Stimulated activated effector memory CD8-positive, alpha-beta T cell treated with anti-CD3 and anti-CD28 coated beads, Interleukin-12 subunit alpha, Interleukin-12 subunit beta, amount 100 ng/mL, for 72 hours (primary cell): Measurements from ENCODE around the gene AQP6.

Experiments
- ATAC-seq: fragments of 150-1000 bp; cut with Tn5 transposase; 2 replicates; pipeline ENCODE4 v1.10.0; 2021
- DNase-seq, 2 donors: peaks; one replicate each; pipeline ENCODE4 v3.0.0; 2021 to 2022; ENCODE audit warnings: low spot score in 2 of 2
- H3K27ac Mint-ChIP-seq: one replicate; pipeline ENCODE4 v1.8.0; 2022; ENCODE audit warnings: mild to moderate bottlenecking, mixed read lengths
- H3K36me3 Mint-ChIP-seq: one replicate; pipeline ENCODE4 v1.8.0; 2022; ENCODE audit warnings: mild to moderate bottlenecking, mixed read lengths
- H3K4me1 Mint-ChIP-seq: one replicate; pipeline ENCODE4 v1.8.0; 2022; ENCODE audit warnings: mixed read lengths
- H3K4me3 Mint-ChIP-seq: one replicate; pipeline ENCODE4 v1.8.0; 2022; ENCODE audit warnings: mild to moderate bottlenecking, mixed read lengths
- H3K9me3 Mint-ChIP-seq: one replicate; pipeline ENCODE4 v1.8.0; 2022; ENCODE audit warnings: mixed read lengths

AQP6 gene

DNA sequence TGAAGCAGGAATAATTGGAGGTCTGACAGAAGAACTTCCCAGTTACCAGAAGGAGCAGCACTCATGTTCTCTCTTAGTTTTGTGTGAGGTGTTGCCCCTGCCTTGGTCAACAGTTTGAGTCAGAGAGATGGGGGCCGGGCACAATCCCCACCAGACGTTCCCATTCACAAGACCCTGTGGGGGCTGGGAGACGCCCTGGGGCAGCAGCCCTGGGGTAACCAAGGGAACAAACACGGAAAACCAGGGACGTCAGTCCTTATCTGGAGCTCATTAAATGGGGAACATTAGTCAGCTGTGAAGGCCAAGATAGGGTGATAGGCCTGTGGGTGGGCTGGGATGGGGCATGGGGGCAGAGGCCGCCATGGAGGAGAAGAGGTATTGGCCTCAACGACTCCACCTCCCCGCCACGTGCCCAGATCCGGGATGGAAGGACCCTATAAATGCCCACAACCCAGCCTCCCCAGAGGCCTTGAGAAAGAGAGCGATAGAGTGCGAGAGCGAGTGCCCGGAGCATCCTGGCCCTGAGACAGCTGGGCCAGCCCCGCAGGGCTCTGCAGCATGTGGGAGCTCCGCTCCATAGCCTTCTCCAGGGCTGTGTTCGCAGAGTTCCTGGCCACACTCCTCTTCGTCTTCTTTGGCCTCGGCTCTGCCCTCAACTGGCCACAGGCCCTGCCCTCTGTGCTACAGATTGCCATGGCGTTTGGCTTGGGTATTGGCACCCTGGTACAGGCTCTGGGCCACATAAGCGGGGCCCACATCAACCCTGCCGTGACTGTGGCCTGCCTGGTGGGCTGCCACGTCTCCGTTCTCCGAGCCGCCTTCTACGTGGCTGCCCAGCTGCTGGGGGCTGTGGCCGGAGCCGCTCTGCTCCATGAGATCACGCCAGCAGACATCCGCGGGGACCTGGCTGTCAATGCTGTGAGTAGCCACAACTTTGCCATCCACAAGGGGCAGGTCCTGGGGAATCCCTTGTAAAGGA is 22.2 kb upstream of the AQP6 start, which contains the start of gene AQP2:
AQP2 (plus strand) TSS at position 465 of the 979 bp plus-strand sequence; CDS start at position 559, 94 bp downstream.
- DNase-seq (no peak), ATAC-seq (no peak)
- no peaks in the 10 kb centered on the region for H3K9me3 Mint-ChIP-seq
- no peak within 1 kb of the TSS for H3K27ac Mint-ChIP-seq
- H3K4me3 Mint-ChIP-seq: no peak within 1 kb of the TSS
- H3K36me3 Mint-ChIP-seq: no peaks in the 10 kb centered on the region
- H3K4me1 Mint-ChIP-seq: peaks cover 9% of the 10 kb centered on the region

DNA sequence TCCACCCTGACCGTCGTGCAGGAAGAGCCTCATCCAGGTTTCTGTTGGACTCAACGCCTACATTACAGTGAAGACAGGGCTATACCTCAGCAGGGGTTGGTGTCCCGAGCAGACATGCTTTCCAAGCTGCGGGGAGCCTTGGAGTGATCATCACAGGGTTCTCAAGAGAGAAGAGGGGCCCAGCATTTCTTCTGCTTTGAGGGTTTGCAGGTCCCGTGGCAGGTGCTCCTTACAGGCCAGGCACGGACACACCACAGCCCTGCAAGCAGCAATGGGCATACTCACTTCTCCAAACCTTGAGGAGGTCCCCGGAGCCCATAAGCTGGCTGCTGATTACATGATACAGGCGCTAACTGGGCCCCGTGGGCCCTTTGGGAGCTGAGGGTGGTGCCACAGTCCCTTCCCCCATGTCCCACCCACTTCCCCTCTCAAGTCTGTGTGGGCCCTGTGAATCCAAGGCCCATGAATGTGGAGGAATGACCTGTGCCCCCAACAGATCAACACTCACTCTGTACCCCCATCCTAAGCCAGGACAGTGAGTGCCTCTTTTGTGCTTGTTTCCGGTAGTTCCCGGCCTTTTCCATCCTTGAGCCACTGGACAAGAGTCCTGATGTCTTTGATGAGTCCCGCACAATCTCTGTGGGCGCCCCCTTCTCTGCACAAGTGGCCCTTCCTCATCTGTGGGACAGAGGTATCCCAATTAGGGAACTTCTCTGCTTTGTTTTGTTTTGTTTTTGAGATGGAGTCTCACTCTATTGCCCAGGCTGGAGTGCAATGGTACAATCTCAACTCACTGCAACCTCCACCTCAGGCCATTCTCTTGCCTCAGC is 21.1 kb upstream of the AQP6 start:
- ATAC-seq (no peak), DNase-seq (no peak)
- Mint-ChIP-seq H3K27ac (peak overlapping the region; percentile 20), H3K36me3 (no peaks in the 10 kb centered on the region), H3K9me3 (no peaks in the 10 kb centered on the region), H3K4me3 (no peak overlapping the region), H3K4me1 (no peaks in the 10 kb centered on the region)

DNA sequence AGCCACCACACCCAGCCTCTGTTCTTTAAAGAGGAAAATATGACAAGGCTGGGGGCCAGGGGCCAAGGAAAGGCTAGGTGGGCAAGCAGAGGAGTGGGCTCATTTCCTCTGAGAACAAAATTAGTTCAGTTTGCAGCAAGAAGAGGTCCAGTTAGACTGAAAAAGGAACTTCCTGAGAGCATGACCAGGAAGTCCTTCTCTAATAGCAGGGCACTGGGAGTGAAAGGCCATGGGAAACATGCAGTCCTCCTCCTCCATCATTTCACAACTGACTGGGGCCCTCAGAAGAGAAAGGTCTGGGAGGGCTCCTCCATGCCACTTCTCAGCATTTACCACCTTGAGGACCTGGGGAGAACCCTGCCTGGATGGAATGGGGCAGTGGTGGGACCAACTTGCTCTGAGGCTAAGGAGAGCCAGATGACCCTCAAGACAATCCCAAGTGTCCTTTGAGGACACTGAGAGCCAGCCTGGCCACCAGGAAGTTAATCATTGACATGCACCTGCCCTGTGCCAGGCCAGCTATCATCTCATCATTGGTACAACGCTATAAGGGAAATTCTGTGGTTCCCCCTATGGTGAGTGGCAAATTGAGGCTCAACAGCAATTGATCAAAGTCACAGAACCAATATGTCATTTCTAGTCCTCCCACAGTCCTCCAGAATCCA is 20.2 kb upstream of the AQP6 start:
- no peak overlapping the region for H3K27ac Mint-ChIP-seq
- ATAC-seq: no peak
- DNase-seq: no peak
- H3K36me3 Mint-ChIP-seq: no peaks in the 10 kb centered on the region
- no peaks in the 10 kb centered on the region for H3K4me1 Mint-ChIP-seq
- H3K9me3 Mint-ChIP-seq: no peaks in the 10 kb centered on the region
- H3K4me3 Mint-ChIP-seq: no peak overlapping the region

DNA sequence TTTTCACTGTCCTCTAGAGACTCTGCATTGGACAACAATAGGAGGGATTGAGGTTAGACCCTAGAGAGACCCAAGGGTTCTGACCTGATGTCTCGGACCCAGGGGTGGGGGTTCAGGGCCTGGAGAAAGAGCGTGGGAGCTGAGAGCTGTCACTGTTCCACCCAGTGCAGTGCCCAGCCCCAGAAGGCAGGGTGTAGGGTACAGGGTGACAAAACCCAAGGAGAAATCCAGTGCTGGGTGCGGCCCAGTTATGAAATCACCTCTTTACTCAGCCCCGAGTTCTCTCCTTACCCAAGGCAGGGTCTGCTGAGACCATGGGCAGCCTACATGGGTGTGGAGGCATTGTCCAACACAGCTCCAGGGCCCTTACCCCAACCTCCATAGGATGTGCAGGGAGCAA is 19.6 kb upstream of the AQP6 start:
- H3K36me3 Mint-ChIP-seq: no peaks in the 10 kb centered on the region
- DNase-seq (no peak), ATAC-seq (no peak)
- H3K4me1 Mint-ChIP-seq: no peaks in the 10 kb centered on the region
- H3K4me3 Mint-ChIP-seq: no peak overlapping the region
- H3K27ac Mint-ChIP-seq: no peak overlapping the region
- H3K9me3 Mint-ChIP-seq: no peaks in the 10 kb centered on the region

DNA sequence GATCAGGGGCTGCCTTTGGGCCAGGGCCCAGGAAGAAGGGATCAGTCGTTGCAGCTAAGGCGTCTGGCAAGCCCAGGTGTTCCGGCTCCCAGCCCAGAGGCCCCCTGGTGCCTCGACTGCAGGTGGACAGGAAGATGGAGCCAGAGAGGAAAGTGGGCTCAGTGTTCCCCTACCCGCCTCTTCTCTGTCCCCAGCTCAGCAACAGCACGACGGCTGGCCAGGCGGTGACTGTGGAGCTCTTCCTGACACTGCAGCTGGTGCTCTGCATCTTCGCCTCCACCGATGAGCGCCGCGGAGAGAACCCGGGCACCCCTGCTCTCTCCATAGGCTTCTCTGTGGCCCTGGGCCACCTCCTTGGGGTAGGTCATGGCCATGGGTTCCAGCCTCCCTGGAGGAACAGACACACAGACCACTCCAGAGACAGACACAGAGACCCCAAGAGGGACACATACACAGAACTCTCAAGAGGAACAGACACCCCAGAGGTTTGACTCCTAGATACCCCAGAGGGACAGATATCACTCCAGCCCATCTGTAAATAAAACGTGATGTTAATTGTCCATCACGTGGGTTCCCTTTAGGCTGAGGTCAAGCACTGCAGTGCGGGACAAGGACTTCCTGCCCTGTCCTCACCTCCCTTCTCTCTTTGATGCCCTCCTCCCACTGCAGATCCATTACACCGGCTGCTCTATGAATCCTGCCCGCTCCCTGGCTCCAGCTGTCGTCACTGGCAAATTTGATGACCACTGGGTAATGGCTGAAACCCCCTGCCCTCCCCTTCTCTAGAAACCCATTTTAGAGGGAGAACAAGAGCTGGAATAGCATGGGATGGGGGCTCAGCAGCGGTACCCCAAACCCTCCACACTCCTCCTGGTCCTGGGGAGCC is 18.5 kb upstream of the AQP6 start:
- no peaks in the 10 kb centered on the region for H3K4me1 Mint-ChIP-seq
- no peak for ATAC-seq
- no peaks in the 10 kb centered on the region for H3K9me3 Mint-ChIP-seq
- no peak for DNase-seq
- no peak overlapping the region for H3K4me3 Mint-ChIP-seq
- no peak overlapping the region for H3K27ac Mint-ChIP-seq
- H3K36me3 Mint-ChIP-seq: no peaks in the 10 kb centered on the region

DNA sequence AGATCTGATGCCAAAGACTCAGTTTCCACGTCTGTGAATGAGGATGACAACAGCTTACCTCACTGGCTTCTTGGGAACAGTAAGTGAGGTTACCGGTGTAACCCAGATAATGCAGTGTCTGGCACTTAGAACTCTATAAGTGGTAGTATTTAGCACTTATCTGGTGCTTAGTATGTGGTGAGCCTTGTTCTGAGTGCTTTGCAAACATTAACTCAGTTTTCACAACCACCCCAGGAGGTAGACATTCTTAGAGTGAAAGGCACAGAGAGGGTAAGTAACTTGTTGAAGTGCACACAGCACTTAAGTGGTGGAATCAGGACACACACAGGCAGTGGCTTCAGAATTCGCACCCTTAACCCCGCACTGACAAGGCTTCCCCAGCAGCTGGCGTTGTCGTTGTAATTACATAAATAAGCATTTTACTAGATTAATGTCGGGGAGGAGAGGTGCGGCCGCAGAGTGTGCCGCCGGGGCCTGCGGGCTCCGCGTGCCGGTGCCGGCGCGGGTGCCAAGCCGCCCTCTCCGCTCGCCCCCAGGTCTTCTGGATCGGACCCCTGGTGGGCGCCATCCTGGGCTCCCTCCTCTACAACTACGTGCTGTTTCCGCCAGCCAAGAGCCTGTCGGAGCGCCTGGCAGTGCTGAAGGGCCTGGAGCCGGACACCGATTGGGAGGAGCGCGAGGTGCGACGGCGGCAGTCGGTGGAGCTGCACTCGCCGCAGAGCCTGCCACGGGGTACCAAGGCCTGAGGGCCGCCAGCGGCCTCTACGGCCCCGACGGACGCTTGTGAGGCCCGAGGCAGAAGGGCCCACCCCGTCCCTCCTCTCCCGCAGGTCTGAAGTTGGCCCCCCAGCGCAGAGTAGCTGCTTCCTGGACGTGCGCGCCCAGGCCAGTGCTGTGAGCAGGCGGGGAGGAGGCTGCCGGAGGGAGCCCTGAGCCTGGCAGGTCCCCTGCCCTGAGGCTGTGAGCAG is 17.6 kb upstream of the AQP6 start:
- H3K4me3 Mint-ChIP-seq: no peak overlapping the region
- no peaks in the 10 kb centered on the region for H3K9me3 Mint-ChIP-seq
- no peak overlapping the region for H3K27ac Mint-ChIP-seq
- DNase-seq: no peak
- ATAC-seq: peak; percentile 9
- H3K36me3 Mint-ChIP-seq: no peaks in the 10 kb centered on the region
- H3K4me1 Mint-ChIP-seq: peaks cover 1% of the 10 kb centered on the region

DNA sequence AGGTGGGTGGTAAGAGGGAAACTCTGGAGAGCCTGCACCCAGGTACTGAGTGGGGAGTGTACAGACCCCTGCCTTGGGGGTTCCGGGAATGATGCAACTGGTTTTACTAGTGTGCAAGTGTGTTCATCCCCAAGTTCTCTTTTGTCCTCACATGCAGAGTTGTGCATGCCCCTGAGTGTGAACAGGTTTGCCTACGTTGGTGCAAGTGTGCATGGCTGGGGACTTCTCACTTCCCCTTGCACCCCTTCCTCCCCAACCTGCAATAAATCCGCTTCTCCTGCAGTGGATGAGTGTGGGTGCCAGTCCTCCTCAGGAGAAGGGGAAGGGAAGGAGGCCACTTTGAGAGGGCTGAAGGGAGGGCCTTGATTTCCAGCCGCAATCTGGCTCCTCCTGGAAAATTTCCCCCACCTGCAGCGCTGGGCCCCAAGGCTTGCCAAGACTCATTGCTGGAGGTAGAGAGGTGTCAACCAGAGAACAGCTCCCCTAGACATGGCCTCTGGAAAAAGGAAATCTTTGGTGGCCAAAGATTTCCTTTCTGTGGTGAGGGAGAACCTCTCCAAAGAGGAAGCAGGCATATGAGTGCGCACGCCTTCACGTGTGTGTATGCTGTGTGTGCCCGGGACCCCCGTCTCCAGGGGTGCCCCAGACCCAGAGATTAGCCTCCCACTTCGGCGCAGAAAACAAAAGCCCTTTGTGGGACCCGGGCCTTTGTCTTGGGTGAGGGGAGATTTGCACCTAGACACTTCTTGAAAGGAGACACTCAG is 16.7 kb upstream of the AQP6 start:
- no peak overlapping the region for H3K27ac Mint-ChIP-seq

DNA sequence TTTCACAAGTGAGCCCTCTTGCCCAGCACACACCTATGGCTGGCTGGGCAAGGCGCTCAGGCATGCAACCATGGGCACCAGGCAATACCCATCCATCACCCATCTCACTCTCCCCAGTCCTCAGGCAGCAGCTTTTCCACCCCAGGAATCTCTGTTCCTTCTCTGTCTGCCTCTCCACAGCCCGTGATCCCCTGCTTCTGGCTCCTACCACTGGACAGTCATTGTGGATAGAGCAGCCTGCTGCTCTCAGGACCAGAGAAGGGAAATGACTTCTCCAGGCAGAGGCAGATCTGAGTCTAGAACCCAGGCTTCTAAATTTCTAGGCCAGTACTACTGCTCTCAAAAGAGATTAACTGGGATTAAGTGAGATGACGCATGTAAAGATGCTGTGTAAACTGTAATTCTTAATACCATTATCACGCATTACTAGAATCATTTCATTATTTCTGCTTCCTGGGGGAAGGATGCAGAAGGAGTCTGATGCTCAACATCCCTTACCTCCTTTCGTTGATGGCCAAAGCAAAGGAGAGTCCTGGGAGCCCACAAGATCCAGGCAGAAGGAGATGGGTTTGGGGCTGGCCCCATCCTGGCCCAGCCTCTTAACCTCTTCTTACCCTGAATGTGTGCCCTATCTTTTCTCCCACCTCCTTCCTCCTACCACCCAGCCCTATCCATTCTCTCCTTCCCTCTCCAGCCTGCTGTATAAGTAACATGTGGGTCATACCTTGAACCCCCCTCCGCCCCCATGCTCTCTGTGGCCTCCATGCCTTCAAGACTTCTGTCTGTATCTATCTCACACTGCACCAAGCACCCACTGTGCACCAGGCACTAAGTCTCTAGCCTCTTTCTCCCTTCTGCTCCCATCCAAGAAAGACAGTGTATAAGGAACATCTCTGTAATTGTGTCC is 15.8 kb upstream of the AQP6 start:
- H3K9me3 Mint-ChIP-seq: no peaks in the 10 kb centered on the region
- H3K36me3 Mint-ChIP-seq: no peaks in the 10 kb centered on the region
- DNase-seq (no peak), ATAC-seq (no peak)
- H3K4me1 Mint-ChIP-seq: peaks cover 9% of the 10 kb centered on the region
- H3K4me3 Mint-ChIP-seq: no peak overlapping the region
- H3K27ac Mint-ChIP-seq: no peak overlapping the region

More for the DNA sequence above, 16.7 kb upstream of the AQP6 start:
- Mint-ChIP-seq H3K4me1 (peaks cover 9% of the 10 kb centered on the region), H3K36me3 (no peaks in the 10 kb centered on the region), H3K9me3 (no peaks in the 10 kb centered on the region), H3K4me3 (no peak overlapping the region)
- DNase-seq: no peak
- ATAC-seq: no peak

DNA sequence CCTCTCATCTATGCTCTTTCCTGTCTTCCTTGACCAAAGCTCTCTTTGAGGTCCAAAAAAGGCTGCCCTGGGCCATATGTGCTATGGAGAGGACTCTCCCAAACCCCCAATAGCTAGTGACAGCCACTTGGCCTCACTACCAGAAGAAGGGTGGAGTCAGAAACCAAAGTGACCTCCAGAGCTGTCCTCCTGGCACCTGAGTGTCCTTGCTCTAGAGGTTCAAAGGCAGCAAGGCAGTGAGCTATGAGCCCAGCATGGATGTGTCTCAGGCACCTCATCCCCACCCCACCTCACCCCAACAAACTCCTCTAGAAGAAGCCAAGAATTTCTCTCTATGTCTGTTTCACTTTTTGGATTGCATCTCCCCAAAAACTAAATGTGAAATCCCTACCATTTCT is 15.2 kb upstream of the AQP6 start:
- H3K27ac Mint-ChIP-seq: no peak overlapping the region
- no peaks in the 10 kb centered on the region for H3K36me3 Mint-ChIP-seq
- no peak overlapping the region for H3K4me3 Mint-ChIP-seq
- no peaks in the 10 kb centered on the region for H3K9me3 Mint-ChIP-seq
- no peak for DNase-seq
- no peak for ATAC-seq
- peaks cover 9% of the 10 kb centered on the region for H3K4me1 Mint-ChIP-seq

DNA sequence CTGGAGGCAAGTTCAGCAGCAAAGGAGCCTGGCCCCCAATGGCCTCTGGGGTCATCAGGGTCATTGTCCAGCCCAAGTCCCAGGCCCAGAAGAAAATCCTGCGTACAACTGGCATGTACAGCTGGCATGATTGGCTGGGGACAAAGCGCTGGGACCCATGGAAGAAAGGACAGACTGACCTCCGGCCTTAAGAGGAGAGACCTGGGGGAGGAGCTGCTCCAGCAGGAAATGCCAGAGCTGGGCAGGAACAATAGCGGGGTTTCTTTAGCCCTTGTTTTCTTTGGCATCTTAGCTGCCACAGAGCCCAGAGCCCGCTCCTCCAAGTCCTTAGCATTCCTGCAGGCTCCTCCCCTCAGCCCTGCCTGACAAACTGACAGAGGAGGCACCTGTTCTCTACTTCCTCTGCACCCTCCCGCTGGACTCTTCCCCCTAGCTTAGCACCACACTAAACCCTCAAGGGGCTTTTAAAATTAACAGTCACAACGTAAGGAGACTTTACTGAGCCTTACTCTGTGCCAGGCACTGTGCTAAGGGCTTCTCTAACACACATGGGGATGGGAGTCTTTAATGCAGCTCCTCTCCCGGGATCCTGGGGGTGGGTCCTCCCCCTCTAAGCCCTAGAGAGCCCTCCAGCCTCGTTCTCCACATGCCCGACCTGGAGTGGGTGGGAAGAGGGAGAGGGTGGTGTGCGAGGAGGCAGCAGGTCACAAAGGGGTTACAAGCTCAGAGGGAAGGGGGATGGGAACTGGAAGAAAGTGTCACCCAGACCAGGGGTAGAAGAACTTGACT is 12.9 kb upstream of the AQP6 start:
- ATAC-seq (no peak), DNase-seq (no peak)
- H3K4me1 Mint-ChIP-seq: peaks cover 9% of the 10 kb centered on the region
- H3K36me3 Mint-ChIP-seq: no peaks in the 10 kb centered on the region
- peak overlapping the region; percentile 26 for H3K4me3 Mint-ChIP-seq
- H3K9me3 Mint-ChIP-seq: no peaks in the 10 kb centered on the region
- no peak overlapping the region for H3K27ac Mint-ChIP-seq

DNA sequence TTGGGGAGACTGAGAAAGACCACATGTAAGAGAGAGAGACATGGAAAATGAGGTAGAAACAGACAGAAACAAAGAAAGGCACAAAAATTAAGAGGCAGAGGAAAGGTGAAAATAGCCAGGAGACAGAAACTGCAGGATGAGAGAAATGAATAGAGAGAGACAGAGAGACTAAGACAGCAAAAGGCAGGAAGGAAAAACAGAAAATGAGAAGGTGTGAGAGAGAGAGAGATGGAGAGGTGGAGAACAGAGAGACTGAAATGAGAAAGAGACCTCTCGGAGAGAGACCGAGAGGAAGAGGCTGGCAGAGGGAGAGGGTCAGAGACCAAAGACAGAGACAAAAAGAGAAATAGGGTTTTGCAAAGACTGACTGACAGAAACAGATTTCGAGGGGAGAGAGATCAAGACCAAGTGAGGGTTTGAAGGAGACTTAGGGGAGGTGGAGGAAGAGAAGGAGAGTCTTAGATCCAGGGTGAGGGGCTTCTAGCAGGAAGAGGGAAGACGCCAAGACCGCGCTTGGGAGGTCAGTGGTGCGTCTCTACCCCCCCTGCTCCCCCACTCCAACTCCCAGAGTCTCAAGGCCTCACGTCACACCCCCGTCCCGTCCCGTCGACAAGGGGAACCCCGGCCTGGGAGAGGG is 12.2 kb upstream of the AQP6 start:
- Mint-ChIP-seq H3K36me3 (no peaks in the 10 kb centered on the region), H3K4me3 (peak overlapping the region; percentile 26), H3K27ac (no peak overlapping the region), H3K4me1 (peaks cover 9% of the 10 kb centered on the region), H3K9me3 (no peaks in the 10 kb centered on the region)
- ATAC-seq: no peak
- DNase-seq: no peak
